ENCODE data around the gene ITGB1. TPM values are rescaled to one million over a fixed set of nuclear protein-coding genes. Genes with fewer than 3 reads are reported as not detected.
A peak's percentile ranks its signal among the peaks of the same experiment; 100 is the strongest.

The ITGB1 gene
- total and polyA plus RNA-seq, 9 of the 15 experiments (the other 6 are each of a cell fraction or from before 2014, with no cell fraction given), result 40.2 to 194 (median 155) TPM

- no peak for TF ChIP-seq ZNF717 (CRISPR knock-in tag; IDR thresholded peaks at IDR 0.05)
- TF ChIP-seq, protein P1, sequence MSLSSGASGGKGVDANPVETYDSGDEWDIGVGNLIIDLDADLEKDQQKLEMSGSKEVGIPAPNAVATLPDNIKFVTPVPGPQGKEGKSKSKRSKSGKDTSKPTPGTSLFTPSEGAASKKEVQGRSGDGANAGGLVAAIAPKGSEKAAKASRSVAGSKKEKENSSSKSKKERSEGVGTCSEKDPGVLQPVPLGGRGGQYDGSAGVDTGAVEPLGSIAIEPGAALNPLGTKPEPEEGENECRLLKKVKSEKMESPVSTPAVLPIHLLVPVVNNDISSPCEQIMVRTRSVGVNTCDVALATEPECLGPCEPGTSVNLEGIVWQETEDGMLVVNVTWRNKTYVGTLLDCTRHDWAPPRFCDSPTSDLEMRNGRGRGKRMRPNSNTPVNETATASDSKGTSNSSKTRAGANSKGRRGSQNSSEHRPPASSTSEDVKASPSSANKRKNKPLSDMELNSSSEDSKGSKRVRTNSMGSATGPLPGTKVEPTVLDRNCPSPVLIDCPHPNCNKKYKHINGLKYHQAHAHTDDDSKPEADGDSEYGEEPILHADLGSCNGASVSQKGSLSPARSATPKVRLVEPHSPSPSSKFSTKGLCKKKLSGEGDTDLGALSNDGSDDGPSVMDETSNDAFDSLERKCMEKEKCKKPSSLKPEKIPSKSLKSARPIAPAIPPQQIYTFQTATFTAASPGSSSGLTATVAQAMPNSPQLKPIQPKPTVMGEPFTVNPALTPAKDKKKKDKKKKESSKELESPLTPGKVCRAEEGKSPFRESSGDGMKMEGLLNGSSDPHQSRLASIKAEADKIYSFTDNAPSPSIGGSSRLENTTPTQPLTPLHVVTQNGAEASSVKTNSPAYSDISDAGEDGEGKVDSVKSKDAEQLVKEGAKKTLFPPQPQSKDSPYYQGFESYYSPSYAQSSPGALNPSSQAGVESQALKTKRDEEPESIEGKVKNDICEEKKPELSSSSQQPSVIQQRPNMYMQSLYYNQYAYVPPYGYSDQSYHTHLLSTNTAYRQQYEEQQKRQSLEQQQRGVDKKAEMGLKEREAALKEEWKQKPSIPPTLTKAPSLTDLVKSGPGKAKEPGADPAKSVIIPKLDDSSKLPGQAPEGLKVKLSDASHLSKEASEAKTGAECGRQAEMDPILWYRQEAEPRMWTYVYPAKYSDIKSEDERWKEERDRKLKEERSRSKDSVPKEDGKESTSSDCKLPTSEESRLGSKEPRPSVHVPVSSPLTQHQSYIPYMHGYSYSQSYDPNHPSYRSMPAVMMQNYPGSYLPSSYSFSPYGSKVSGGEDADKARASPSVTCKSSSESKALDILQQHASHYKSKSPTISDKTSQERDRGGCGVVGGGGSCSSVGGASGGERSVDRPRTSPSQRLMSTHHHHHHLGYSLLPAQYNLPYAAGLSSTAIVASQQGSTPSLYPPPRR (CRISPR knock-in tag; IDR thresholded peaks at IDR 0.05; ENCODE audit: borderline replicate concordance), result no peak
- peak in 1 of 3 experiments; percentile 28 for TF ChIP-seq YY1 (IDR thresholded peaks at IDR 0.05; ENCODE audit: borderline replicate concordance in 1 of 3, control insufficient read depth in 1 of 3, extremely low read depth in 1 of 3, insufficient read depth in 3 of 3, insufficient read length in 1 of 3, insufficient replicate concordance in 2 of 3, low read depth in 1 of 3, low read length in 2 of 3)
- TF ChIP-seq MBD1 (CRISPR knock-in tag; IDR thresholded peaks at IDR 0.05), result no peak
- no peak for TF ChIP-seq CBFB (CRISPR knock-in tag; IDR thresholded peaks at IDR 0.05)
- 0 out of 2 replicates have a peak, but pooled peaks have one; percentile 58 for TF ChIP-seq GTF2E2 (tag; IDR thresholded peaks at IDR 0.05)
- TF ChIP-seq PYGO2 (tag; IDR thresholded peaks at IDR 0.05), result no peak
- TF ChIP-seq SP2 (IDR thresholded peaks at IDR 0.05; ENCODE audit: extremely low read depth, low read depth, low read length, poor library complexity, severe bottlenecking), result no peak
- TF ChIP-seq POU5F1 (IDR thresholded peaks at IDR 0.05; ENCODE audit: borderline replicate concordance, low read depth, low read length, partially characterized antibody), result no peak
- TF ChIP-seq ETV1 (tag; conservative IDR thresholded peaks at IDR 0.05; ENCODE audit: low read depth), result no peak
- no peak for TF ChIP-seq CEBPB (tag; IDR thresholded peaks at IDR 0.05)
- TF ChIP-seq MBD2 (IDR thresholded peaks at IDR 0.05; ENCODE audit: borderline replicate concordance, low read depth), result no peak
- no peak for TF ChIP-seq MXD1 (CRISPR knock-in tag; IDR thresholded peaks at IDR 0.05; ENCODE audit: borderline replicate concordance, poor library complexity, severe bottlenecking)
- TF ChIP-seq ZNF699 (CRISPR knock-in tag; IDR thresholded peaks at IDR 0.05; ENCODE audit: insufficient replicate concordance), result no peak
- TF ChIP-seq RAD21 (CRISPR knock-in tag; conservative IDR thresholded peaks at IDR 0.05 in 1 of 2, IDR thresholded peaks at IDR 0.05 in 1 of 2), result peak; percentile 14 to 34; a peak in 1 of 4 replicates
- no peak for TF ChIP-seq NR1H2 (CRISPR knock-in tag; IDR thresholded peaks at IDR 0.05)
- TF ChIP-seq ILF3 (IDR thresholded peaks at IDR 0.05; ENCODE audit: borderline replicate concordance), result no peak
- no peak for TF ChIP-seq ZNF445 (CRISPR knock-in tag; IDR thresholded peaks at IDR 0.05; ENCODE audit: low read depth)
- TF ChIP-seq FOSL1 (tag; conservative IDR thresholded peaks at IDR 0.05), result peak; percentile 75
These were observed 3.9 kb upstream of the ITGB1 start (continued) for GRCh38 chr10:32961895-32962369.
